ENCODE results near the gene LRIG1.

GRCh38 chr3:66354001-66354400 is 146.8 kb downstream of the LRIG1 start:
- TF ChIP-seq CTCF (IDR thresholded peaks at IDR 0.05) (no peak), POLR2A (IDR thresholded peaks at IDR 0.05) (no peak), POLR2AphosphoS5 (IDR thresholded peaks at IDR 0.05) (no peak)

All from upper lobe of left lung (tissue), 4 donors.